GM08714 (cell line): Measurements from ENCODE around the gene DOCK7.
"Not testable (repeated sequence)": the region's sequence is repeated elsewhere in the genome, so short reads cannot be mapped to it uniquely, and the experiment has no call there.

Experiments used
- H3K4me3 ChIP-seq: fragments of 200-500 bp; sonication (Bioruptor generic); 2 replicates; pipeline ENCODE4 v1.5.1; 2014; ENCODE audit warnings: mild to moderate bottlenecking, low read length, inconsistent platforms
- ZNF274 ChIP-seq: IDR thresholded peaks from 2 replicates; pipeline ENCODE4 v1.6.1; 2012; ENCODE audit warnings: mild to moderate bottlenecking, low read depth, low read length

Gene DOCK7

DNA sequence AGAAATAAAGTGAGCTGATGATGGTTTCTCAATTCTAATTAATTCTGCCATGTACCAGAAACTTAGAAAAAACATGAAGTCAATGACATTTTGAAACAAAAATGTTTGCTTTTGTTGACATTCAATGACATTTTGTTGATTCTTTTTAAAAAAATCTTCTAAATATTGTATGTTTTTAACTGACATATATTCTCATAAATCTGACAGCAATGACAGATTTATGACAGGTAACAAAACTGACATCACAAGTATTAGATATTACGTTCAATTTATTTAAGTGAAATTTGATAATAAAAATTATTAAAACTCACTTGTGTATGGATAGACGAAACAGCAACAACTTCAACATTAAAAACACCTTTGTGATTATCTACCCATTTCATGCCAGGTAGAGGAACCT lies 126.9 kb downstream of the DOCK7 start:
- TF ChIP-seq ZNF274, result no peak

GRCh38 chr1:62544570-62544969 lies 143.6 kb downstream of the DOCK7 start:
- TF ChIP-seq ZNF274, result no peak
- H3K4me3 ChIP-seq, result no peak overlapping the region

More for the DNA sequence above, 126.9 kb downstream of the DOCK7 start:
- no peak overlapping the region for H3K4me3 ChIP-seq

DNA sequence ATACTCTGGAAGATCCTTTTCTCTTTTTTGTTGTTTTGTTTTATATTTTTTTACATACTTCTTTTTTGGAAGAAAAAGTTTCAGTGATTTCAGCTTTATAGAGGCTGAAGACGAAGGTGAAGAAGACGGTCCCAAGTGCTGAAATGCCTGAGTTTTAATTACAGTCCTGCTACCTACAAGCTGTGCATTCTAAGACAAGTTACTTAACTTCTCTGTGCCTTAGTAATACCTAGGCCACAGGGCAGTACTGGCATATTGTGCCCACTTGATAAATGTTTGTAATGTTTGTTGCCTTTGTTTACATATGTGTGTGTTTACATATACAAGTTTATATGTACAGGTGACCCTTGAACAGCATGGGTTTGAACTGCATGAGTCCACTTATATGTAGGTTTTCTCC lies 147.1 kb downstream of the DOCK7 start:
- TF ChIP-seq ZNF274, result no peak
- no peak overlapping the region for H3K4me3 ChIP-seq

DNA sequence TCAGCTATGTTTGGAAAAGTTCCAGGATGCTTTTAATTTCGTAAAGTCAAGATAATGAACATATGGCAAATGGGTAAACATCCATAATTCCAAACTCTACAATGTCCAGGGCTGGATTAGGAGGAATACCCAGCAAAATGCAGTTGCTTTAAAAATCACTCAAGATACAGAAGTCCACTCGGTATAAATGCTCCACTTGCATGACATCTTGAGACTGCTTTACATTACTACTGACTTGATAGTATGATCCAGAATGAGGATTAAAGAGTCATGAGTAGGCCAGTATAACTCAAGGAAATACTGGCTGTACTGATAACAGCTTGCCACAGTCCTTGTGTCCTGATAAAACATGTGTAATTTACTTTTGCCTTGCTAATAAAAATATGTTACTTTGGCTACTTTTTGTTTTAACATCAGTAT lies 149.1 kb downstream of the DOCK7 start:
- TF ChIP-seq ZNF274, result no peak
- H3K4me3 ChIP-seq, result no peak overlapping the region

DNA sequence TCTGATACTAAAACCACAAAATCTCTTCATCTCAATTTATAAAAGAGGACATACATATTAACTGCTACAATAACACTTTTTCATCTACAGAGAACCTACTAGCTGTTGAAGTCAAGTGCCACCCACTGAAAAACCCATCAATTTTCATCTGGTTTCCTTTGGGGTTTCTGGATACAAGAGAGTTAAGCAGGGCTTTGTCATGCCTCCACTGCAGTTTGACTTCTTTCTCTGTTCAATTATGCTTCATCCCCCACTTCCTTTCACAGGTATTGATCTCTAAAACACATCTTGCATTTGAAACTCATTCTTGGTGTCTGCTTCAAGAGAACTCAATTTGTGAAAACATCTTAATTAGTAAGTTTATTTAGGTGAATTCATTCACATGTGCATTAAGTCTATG lies 151.3 kb downstream of the DOCK7 start:
- no peak overlapping the region for H3K4me3 ChIP-seq
- no peak for TF ChIP-seq ZNF274

DNA sequence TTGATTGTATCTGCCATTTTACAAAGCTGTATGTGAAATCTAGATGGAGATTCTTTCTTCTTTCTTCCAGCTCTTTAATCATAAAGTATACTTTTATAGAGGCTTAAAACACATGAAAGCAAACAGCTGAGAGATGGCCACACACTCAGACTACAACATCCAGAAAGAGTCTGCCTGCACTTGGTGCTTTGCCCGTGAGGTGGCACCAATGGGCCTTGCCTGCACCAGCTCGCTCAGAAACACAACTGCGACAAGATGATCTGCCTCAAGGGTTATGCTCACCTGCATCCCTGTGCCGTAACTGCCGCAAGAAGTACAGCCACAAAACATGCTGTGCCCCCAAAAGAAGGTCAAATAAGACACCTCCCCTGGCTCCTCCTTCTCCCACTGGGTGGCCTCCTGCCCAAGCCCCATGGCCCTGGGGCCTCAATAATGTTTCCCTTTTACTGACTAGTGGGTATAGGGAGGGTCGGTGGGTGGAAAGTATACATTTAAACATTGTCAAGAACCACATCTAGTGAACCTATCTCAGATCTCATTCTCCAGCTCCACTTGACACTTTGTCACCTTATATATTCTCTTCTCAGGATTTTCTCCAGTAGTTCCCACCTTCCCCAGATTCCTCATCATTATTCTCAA lies 157.6 kb downstream of the DOCK7 start:
- H3K4me3 ChIP-seq, result no peak overlapping the region
- no peak for TF ChIP-seq ZNF274

DNA sequence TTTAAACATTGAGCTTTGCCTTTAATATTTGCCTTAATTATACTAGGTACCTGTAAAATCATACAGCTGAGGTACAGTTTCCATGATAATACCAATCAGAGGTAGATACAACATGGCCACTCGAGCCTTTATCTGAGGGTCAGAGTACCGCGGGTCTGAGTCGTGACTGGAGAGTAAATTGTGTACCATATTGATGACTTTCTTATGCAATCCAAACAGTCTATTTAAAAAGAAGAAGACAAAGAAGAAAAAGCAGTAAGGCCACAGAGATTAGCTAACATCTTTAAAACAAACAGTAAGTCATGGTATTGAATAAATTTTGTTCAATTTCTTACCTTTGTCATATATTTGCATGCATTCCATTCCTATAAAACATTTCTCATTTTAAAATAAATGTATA lies 159.0 kb downstream of the DOCK7 start:
- no peak overlapping the region for H3K4me3 ChIP-seq
- TF ChIP-seq ZNF274, result no peak

GRCh38 chr1:62528015-62528414 lies 160.2 kb downstream of the DOCK7 start:
- TF ChIP-seq ZNF274, result no peak
- no peak overlapping the region for H3K4me3 ChIP-seq

DNA sequence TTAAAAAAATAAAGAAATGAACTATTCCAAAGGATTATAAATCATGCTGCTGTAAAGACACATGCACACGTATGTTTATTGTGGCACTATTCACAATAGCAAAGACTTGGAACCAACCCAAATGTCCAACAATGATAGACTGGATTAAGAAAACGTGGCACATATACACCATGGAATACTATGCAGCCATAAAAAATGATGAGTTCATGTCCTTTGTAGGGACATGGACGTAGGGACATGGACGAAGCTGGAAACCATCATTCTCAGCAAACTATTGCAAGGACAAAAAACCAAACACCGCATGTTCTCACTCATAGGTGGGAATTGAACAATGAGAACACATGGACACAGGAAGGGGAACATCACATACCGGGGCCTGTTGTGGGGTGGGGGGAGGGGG lies 160.8 kb downstream of the DOCK7 start:
- H3K4me3 ChIP-seq, result not testable (repeated sequence)

GRCh38 chr1:62523860-62524259 lies 164.3 kb downstream of the DOCK7 start:
- TF ChIP-seq ZNF274, result no peak
- no peak overlapping the region for H3K4me3 ChIP-seq

DNA sequence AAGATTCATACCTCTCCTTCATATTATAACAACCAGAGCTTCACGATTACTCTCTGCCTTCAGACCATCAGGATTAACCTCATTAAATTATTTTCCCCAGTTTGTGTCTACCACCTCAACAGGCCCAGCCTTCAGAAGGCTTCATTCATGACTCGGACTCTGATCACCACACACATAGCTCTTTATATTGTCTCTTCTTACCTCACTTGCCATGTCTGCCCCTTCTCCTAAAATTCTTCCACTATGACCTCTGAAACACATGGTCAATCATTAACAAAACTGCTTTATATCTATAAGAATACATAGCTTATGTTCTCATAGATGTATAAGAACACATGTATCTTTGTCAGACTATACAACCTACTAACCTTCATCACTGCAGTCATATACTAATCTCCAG lies 171.6 kb downstream of the DOCK7 start:
- no peak for TF ChIP-seq ZNF274
- H3K4me3 ChIP-seq, result no peak overlapping the region

DNA sequence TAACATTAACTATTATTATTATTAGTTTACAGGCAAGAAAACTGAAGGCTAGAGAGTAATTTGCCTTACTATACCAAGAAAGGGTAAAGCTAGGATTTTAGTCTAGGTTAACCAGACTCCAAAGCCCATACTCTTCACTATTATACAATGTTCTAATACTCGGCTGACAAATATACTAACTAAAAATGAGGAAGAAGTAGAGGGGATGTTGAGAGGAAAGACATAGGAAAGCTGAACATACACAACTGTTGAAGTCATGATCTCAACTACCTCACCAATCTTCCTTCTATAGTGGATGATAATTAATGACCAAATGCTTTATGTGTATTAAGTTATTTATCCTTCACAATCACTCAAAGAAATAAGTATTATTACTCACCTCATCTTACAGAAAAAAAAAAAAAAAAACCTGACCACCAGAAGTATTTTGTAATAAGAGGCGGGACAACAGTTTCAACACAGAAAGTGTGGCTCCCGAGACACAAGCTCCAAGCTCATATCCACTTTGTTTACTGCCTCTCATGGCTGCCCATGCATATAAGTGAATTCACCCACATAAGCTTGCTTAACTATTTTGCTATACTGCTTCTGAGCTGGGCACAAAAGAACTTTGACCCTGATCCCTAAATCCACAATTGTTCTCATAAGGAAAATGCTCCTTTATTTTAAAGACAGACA lies 173.3 kb downstream of the DOCK7 start:
- no peak overlapping the region for H3K4me3 ChIP-seq
- no peak for TF ChIP-seq ZNF274

DNA sequence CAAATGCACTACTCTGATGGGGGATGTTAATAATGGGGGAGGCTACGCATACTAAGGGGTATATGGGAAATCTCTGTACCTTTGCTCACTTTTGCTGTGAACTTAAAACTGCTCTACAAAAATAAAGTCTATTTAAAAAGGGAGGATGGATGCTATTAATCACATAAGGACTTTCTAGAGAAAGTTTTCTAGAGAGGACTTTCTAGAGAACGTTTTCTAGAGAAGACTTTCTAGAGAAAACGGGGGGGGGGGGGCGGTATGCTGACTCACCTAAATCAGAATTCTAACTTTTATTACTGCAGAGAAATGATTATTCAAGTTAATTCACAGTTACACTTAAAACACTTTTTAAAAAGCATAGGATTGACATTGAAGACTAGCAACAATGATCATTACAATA lies 175.2 kb downstream of the DOCK7 start:
- no peak overlapping the region for H3K4me3 ChIP-seq
- no peak for TF ChIP-seq ZNF274

GRCh38 chr1:62509028-62509427 lies 179.2 kb downstream of the DOCK7 start:
- H3K4me3 ChIP-seq, result no peak overlapping the region
- no peak for TF ChIP-seq ZNF274

- TF ChIP-seq ZNF274, result no peak
- H3K4me3 ChIP-seq, result no peak overlapping the region
Measured at GRCh38 chr1:62508187-62508758, 179.9 kb downstream of the DOCK7 start.
